HCT116 (cell line): ENCODE results near the gene LILRB3.

Experiments used
- CTCF ChIP-seq, 3 experiments: fragments of 200-600 bp in 1 of 3; sonication (generic) in 1 of 3; IDR thresholded peaks in 2 of 3; conservative IDR thresholded peaks in 1 of 3; 2 replicates each; pipeline ENCODE4 v1.5.1; 2012 to 2017; ENCODE audit warnings: low read depth in 2 of 3, low read length in 2 of 3, antibody characterized with exemption in 1 of 3, borderline replicate concordance in 1 of 3, control low read depth in 1 of 3, mild to moderate bottlenecking in 1 of 3, mixed read lengths in 1 of 3, mixed run types in 1 of 3, moderate library complexity in 1 of 3; ENCODE audit not compliant: insufficient read depth in 1 of 3
- EZH2 ChIP-seq: fragments of 200-600 bp; sonication (generic); IDR thresholded peaks from 2 replicates; pipeline ENCODE4 v1.6.1; 2017; ENCODE audit warnings: antibody characterized with exemption, mixed run types
- POLR2A ChIP-seq: IDR thresholded peaks from 2 replicates; pipeline ENCODE4 v1.7.0; 2011; ENCODE audit warnings: borderline replicate concordance; ENCODE audit not compliant: insufficient read depth, insufficient read length; ENCODE audit errors: extremely low read depth
- POLR2AphosphoS5 ChIP-seq: IDR thresholded peaks from 2 replicates; pipeline ENCODE4 v1.6.1; 2011; ENCODE audit warnings: mild to moderate bottlenecking, low read depth, low read length, moderate library complexity
- RAD21 ChIP-seq: IDR thresholded peaks from 2 replicates; pipeline ENCODE4 v1.6.1; 2012; ENCODE audit warnings: low read depth, mild to moderate bottlenecking
- REST ChIP-seq: IDR thresholded peaks from 2 replicates; pipeline ENCODE4 v1.6.1; 2012; ENCODE audit warnings: low read depth
- SRF ChIP-seq: IDR thresholded peaks from 2 replicates; pipeline ENCODE4 v1.6.1; 2012; ENCODE audit warnings: low read depth
- YY1 ChIP-seq: IDR thresholded peaks from 2 replicates; pipeline ENCODE4 v1.6.1; 2011; ENCODE audit warnings: low read length, low read depth, moderate library complexity, mild to moderate bottlenecking; ENCODE audit not compliant: insufficient replicate concordance; ENCODE audit errors: extremely low read depth

GRCh38 chr19:54193011-54193410 lies 29.8 kb downstream of the LILRB3 start:
- TF ChIP-seq POLR2A (no peak), YY1 (no peak), POLR2AphosphoS5 (no peak), EZH2 (no peak), REST (no peak), RAD21 (no peak), SRF (no peak), CTCF (IDR thresholded peaks at IDR 0.05 in 2 of 3, conservative IDR thresholded peaks at IDR 0.05 in 1 of 3; ENCODE audit: borderline replicate concordance in 1 of 3, insufficient read depth in 1 of 3, low read depth in 2 of 3, low read length in 2 of 3) (no peak)
